GM18907 (cell line): ENCODE measurements around the gene THADA.
"Not testable (repeated sequence)": the region's sequence is repeated elsewhere in the genome, so short reads cannot be mapped to it uniquely, and the experiment has no call there.

ENCODE experiments used
- ATAC-seq: cut with Tn5 transposase; IDR thresholded peaks from one replicate; pipeline ENCODE4 v1.9.1; 2021; ENCODE audit warnings: mild to moderate bottlenecking, moderate library complexity; ENCODE audit not compliant: unreplicated experiment

The THADA gene

DNA sequence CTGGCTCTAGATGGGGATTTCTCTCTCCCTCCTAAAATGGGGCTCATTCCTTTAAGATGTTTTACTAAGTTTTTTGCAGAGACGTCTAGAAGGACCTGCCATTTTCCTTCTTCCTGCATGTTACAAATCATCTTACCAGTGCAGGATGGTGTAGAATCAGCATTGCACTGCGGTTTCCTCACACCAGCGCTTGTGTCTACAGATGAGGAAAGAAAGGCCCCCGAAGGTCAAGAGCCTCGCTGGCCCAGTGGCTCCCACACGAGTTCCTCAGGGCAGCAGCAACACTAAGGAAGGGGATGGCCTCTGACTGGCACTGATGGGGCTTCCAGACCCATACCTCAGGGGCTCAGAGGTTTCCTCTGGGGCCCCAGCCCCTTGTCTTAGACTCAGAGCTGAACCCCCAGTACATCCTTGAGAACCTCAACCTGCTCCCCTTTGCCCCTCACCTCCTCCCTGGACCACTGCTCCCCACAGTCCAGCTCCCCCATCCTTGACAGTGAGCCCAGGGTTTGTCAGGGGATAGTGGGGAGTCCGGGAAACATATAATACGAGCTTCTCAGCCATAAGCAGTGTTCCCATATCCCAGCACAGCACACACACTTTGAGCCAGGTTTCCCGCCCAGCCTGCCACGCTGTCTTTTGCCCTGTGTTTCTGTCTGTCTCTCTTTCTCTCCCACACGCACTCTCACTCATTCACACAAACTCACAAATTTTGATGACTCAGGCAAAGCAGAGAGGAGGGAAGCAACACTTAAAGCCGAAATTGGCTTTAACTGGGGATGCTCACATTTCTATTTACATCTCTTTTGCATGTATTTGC lies 398.9 kb downstream of the THADA start:
- ATAC-seq = no peak

DNA sequence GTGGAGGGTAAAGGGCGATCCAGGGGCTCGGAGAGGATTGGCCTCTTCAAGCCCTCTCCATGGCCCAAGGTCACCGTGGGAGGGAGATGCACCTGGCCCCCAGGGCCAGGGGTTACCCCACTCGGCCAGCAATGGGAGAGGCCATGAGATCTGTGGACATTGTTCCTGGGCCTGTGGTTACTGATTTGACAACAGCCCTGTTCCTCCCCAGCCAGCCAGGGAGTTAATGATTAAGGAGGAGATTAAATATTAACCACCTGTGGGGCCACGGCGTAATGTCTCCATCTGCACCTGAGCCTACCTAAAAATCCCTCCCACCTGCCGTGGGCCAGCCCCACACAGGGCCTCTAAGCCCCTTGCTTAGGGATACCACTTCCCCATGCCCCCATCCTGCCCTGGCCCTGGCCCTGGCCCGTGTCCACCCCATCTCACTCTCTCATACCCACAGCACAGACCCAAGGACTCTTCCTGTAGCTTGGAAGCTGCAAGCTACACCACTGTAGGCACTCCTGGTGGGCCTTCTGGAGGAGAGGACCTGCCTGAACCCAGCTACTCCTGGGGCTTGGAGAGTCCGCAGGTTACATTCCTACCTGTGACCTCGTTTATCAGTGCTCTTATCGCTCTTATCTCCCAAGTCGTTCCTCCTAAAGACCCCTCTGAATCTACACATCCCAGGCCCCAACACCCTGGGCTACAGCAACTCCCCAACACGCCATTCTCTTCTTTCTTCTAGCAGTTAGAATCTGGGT lies 401.5 kb downstream of the THADA start:
- peak; percentile 60 for ATAC-seq

DNA sequence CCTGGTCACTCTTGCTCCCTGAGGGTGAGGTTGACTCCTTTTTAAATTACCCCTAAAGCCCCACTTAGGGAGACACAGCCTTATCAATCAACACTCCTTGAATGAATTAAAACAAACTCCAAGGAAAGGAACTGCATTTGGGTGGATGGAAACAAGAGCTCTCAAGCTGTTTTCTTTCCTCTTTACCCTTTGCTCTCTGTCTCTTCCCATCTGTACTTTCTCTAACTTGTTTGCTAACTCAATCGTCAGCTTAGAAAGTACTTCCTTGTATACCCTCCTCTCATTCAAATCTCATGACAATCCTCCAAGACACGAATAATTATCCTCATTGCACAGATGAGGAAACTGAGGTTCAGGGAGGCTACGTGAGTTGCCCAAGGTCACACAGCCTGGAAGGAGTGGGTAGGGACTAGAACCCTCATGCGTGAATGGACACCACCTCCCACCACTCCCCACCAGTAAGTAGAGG lies 402.2 kb downstream of the THADA start:
- no peak for ATAC-seq

DNA sequence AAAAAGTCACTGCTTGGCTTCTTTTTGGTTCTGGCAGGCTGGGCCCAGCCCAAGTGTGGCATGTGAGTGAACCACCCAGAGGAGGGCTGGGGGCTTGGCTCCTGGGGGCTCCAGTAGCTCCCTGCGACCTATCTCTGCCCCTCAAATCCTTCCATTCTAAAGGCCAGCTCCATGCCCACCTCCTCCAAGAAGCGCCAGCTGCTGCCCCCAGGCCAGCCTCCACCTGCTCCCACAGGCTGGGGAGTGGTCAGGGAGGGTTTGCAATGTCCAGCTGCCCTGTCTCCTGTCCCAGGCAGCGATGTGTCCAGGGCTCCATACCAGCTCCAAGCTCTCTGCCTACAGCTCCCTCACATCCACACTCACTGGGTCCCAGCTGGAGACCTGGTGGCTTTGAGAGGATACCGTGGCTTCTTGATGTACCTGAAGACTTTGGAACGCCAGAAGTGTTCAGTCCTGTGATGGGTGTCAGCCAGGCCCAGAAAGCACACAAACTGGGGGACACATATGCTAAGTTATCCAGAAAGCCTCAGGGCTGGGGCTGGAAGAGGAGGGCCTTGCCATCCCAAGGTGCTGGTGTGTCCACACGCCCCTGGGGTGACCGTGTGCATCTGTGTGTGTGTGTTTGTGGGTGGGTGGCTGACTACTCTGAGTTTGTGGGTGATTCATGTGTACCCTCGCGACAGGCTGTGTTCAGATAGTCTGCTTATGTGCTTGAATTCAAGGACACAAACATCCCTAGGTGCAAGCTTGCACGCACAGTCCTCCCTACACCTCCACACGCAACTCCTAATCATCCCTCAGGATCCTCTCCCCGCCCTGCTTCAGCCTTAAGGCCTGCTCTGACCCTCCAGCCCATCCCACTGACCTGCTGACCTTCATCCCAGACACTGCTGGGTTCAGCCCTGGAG lies 402.8 kb downstream of the THADA start:
- ATAC-seq = no peak

DNA sequence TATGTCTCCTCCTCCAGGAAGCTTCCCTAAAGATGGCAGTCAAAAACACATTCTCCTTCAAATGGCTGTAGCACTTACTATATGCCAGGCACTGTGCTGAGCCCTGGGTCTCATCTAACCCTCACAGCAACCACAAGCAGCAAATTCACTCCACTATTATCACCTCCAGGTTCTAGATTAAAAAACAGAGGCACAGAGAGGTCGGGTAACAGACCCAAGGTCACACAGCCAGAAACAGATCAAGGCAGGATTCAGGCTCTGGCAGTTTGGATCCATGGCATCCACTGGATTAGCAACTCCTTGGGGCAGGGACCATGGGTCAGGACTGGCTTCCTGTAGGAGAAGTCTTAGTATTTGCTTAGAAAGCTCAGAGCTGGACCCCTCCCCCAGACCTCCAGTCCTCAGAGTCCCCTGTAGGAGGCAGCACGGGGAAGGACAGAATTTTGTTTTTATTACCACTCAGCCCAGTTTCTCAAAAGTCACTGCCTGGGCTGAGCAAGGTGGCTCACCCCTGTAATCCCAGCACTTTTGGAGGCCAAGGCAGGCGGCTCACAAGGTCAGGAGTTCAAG lies 403.8 kb downstream of the THADA start:
- ATAC-seq = no peak

DNA sequence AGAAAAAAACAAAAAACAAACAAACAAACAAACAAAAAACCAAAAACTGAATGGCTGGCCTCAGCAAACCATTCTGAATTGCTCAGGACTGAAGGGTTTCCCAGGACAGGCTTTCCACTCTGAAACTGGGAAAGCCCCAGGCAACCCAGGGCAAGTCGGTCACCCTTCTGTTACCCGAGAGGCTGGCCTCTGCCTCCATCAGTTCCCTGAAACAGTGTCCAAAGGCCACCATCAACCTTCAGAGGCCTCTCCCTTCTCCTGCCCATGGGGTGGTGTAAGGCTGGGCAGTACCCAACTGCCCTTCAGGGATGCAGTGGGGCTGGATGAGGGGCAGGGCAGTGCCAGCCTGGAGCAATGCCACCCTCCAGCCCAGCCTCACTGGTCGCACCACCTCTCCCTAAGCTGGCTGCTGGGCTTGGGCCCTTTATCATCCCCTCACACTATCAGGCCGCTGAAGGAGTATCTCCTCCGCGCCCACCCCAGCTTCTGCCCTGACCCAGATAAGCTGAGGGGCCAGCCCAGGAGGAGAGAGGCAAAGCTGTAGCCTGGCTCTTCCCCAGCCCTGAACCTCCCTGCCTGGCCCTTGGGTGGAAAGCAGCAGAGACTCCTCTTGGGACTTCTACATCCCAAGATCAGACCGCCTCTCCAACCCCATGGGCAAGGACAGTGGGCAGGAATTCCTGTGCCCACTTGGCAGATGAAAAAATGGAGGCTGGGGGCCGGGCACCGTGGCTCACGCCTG lies 405.4 kb downstream of the THADA start:
- ATAC-seq = no peak

DNA sequence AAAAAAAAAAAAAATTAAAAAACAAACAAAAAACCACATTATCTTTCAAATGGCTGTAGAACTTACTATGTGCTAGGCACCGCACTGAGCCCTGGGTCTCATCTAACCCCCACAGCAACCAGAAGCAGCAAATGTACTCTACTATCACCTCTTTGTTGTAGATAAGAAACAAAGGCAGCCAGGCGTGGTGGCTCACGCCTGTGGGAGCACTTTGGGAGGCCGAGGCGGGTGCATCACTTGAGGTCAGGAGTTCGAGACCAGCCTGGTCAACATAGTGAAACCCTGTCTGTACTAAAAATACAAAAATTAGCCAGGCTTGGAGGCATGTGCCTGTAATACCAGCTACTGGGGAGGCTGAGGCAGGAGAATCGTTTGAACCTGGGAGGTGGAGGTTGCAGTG lies 406.0 kb downstream of the THADA start:
- ATAC-seq = not testable (repeated sequence)

DNA sequence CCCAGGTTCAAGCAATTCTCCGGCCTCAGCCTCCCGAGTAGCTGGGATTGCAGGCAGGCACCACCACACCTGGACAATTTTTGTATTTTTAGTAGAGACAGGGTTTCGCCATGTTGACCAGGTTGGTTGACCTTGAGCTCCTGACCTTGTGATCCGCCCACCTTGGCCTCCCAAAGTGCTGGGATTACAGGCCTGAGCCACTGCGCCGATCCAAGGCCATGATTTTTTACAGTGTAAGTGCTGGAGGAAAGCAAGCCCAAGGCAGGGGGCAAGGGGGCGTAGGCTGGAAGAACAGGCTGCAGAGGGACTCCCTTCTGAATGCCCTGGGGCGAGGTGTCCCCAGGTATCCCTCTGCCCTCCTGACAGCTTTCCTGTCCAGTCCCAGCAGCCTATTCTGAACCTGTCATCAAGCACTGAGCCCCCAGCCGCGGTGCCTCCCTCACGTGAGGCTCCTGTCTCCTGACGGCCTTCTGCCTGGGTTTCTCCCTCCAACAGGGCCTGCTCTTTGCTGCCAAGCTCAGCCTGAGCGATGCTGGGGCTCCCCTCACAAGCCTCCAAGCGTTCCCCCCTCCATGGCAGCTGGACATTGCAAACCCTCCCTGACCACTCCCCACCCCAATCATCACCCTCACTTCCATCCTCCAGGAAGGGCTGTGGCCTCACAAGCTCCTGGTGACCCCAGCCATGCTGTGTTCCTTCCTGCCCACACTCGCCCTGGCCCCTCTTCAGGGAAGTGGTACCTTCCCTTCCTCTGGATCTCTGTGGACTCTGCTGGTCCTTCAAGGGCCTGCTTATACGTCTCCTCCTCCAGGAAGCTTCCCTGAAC lies 407.1 kb downstream of the THADA start:
- ATAC-seq = no peak

DNA sequence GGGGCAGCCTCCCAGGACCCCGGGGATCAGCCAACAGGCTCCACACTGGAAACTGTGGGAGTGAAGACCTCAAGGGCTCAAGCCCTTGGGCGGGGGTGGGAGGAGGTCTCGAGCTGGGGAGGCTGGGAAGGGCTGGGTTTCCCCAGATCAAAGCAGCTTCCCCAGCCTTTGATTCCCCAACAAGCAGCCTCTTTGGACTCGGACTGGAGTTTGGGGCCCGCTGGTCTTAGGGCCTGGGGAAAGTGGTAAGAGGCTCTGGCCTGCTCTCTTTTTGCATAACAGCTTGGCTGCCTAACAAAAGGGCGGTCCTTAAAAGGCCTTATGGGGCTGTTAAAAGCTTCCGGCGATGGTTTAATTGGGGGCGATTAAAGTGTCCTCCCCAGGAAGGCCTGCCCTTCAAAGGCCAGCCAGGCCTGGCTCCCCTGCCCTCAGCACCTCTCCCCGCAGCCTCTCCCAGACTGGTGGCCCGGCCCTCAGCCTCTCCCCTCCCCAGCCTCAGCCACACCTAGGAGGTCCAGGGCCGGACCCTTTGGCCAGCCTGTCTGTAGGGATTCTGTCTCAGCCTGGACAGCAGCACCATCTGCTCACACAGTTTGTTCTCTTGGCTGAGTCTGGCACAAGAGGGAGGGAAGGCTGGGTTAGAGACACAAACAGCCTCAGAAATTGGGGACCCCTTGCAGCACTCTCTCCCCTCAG lies 409.0 kb downstream of the THADA start:
- ATAC-seq = no peak

DNA sequence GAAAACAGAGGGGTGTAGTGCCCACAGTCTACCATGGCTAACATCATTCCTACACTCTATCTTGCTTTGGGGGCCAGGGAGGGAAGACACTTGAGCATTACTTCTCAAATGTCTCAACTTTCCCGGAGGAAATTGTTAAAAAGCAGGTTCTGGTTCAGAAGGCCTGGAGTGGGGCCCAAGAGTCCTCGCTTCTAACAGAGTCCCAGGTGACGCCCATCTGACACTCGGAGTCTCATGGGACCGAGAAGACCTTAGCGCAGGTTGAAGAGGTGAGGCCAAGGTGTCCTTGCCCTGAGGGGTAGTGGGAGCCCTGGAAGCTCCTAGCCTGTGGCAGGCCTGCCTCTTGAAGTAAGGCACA lies 409.5 kb downstream of the THADA start:
- no peak for ATAC-seq

DNA sequence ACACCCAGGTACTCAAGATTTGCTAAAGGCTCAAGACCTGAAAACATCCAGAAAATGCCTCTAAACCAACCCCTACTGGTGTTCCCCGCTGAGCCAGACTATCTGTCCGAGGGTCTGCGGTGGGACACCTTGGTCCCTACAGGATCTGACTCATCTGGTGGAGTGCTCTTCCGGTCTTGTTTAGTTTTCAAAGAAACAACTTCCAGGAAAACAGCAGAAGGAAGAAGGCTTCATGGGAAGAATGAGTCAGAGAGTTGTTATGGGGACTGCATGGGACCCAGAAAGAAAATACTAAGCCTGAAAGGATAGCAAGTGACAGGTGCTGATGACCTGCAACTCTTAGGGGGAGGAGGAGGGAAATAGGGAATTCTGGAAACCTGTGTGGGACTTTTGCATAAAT lies 410.7 kb downstream of the THADA start:
- ATAC-seq = no peak

DNA sequence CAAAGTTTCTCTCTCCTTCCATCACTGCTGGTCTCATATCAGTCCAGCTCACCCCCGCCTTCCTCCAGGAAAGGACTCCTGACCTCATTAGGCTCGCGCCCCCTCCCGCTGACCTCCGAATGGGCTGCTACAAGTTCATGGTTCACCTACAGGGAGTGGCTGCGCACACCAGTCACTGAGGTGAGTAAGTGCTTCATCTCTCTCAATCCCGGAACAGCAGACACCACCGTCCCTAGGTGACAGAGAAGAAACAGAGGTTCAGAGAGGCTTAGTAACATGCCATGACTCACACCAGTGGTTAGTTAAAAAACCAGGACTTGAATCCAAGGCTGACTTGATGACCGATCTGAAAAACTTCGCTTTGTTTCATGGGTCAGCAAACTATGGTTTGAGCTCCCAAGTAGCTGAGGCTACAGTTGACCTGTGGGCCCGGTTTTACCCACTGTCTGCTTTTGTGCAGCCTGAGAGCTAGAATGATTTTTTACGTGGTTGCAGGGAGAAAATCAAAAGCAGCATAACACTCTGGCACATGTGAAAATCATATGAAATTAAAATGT lies 411.4 kb downstream of the THADA start:
- ATAC-seq = no peak

DNA sequence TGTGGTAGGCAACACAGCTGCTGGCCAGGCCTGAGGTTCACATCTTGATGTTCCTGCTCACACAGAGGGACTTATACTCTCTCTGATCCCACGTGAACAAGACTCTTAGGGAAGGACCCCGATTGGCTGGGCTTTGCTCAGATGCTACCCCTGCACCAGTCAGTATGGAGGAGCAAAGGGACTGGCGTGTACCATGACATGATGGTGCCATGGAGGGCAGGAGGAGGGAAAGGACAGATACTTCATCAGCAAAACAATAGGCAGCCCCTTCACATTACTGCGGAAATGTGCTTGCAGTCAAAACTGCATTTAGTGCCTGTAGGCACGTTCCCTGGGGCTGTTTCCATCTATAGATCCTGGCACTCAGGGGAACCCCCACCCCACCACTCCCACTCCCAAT lies 412.1 kb downstream of the THADA start:
- ATAC-seq = no peak

DNA sequence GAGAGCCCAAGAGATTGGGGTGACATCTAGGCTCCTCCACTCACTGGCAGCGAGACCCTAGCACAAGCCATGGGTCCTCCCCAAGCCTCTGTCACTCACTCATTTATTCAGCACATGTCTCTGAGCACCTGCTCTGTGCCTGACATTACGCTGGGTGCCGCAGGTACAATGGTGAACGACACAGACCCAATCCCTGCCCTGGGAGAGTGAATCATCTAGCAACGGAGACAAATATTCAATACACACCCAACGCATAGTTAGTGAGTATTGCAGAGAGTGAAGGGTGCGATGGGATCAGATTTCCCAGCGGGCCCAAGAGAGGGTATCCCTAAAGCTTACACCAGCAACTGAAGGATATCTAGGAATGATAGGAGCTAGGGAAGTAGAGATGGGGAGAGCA lies 414.9 kb downstream of the THADA start:
- no peak for ATAC-seq
